ENCODE measurements around the gene NDUFS7. TPM values are rescaled to one million over a fixed set of nuclear protein-coding genes. Genes with fewer than 3 reads are reported as not detected.

NDUFS7 gene
- total RNA-seq, 1 experiment from 2014 or later = 83.9 TPM

GRCh38 chr19:1428738-1429391 lies 45.2 kb downstream of the NDUFS7 start:
- Histone ChIP-seq H2AK5ac (ENCODE audit: insufficient read length, low read length) (no peak overlapping the region), H3K79me1 (ENCODE audit: insufficient read depth, low read depth, low read length, poor library complexity, severe bottlenecking) (no peaks in the 10 kb centered on the region), H4K5ac (ENCODE audit: insufficient read length, low read depth, low read length) (no peak overlapping the region), H4K20me1 (ENCODE audit: control insufficient read depth, insufficient read depth, insufficient read length) (no peaks in the 10 kb centered on the region), H3K79me2 (ENCODE audit: insufficient read depth, low read length) (no peaks in the 10 kb centered on the region), H3K14ac (ENCODE audit: insufficient read depth, low read length) (no peak overlapping the region), H3K27me3 (ENCODE audit: insufficient read depth, low read length) (no peaks in the 10 kb centered on the region), H3K4me1 (ENCODE audit: insufficient read depth, low read length) (no peaks in the 10 kb centered on the region), H3K23me2 (ENCODE audit: insufficient read length, low read depth, low read length, poor library complexity, severe bottlenecking) (peaks cover 1% of the 10 kb centered on the region), H3K27ac (ENCODE audit: insufficient read length, low read depth, low read length) (no peak overlapping the region), H3K56ac (ENCODE audit: insufficient read length, low read depth, low read length) (no peak overlapping the region), H4K91ac (ENCODE audit: insufficient read length, low read depth, low read length) (no peak overlapping the region), H3K18ac (ENCODE audit: insufficient read length, low read depth, low read length) (no peak overlapping the region), H2BK12ac (ENCODE audit: insufficient read length, low read depth, low read length) (no peak overlapping the region), H3T11ph (ENCODE audit: low read length) (no peak overlapping the region), H2BK15ac (ENCODE audit: low read depth, low read length) (no peak overlapping the region), H3K23ac (ENCODE audit: insufficient read length, low read depth, low read length) (no peak overlapping the region), H4K8ac (replicated peaks; ENCODE audit: insufficient read length, low read depth, low read length) (no peak overlapping the region), H3K9ac (ENCODE audit: extremely low read depth, insufficient read length, low read length) (no peak overlapping the region), H3K4ac (ENCODE audit: low read depth, low read length) (no peak overlapping the region), H2BK5ac (ENCODE audit: insufficient read length, low read length) (no peak overlapping the region), H3K4me2 (ENCODE audit: insufficient read depth, insufficient read length, low read length) (no peak overlapping the region), H3K9me3 (ENCODE audit: control insufficient read depth, low read depth, low read length) (no peaks in the 10 kb centered on the region), H2AFZ (ENCODE audit: low read length) (no peak overlapping the region), H2BK20ac (ENCODE audit: low read depth, low read length, poor library complexity, severe bottlenecking) (no peak overlapping the region), H2BK120ac (ENCODE audit: low read depth, low read length, poor library complexity, severe bottlenecking) (no peak overlapping the region)
- Mint-ChIP-seq H3K36me3 (ENCODE audit: insufficient read depth in 1 of 3, low read depth in 3 of 3) (peaks cover 19 to 77% (median 59%) of the 10 kb centered on the region in 3 experiments; a peak in 6 of 7 replicates), H3K9me3 (no peaks in the 10 kb centered on the region), H3K4me1 (0 out of 4 replicates have a peak, but pooled peaks cover 0 to 6% of the 10 kb centered on the region in 2 experiments), H3K4me3 (no peak overlapping the region), H3K27me3 (ENCODE audit: low read depth) (no peaks in the 10 kb centered on the region), H3K27ac (no peak overlapping the region; a peak in 1 of 7 replicates)
- no peak for TF ChIP-seq CTCF (conservative IDR thresholded peaks at IDR 0.05)
- no CpG with 5 or more reads among the region's 41 CpGs for WGBS (ENCODE audit: extremely low coverage, insufficient read length, low lambda C conversion rate)
- DNase-seq = no peak
